Smooth muscle cell (in vitro differentiated cells): ENCODE results near the gene TMEM125. TPM values are rescaled to one million over a fixed set of nuclear protein-coding genes. Genes with fewer than 3 reads are reported as not detected.

Source experiments
- DNase-seq: peaks from one replicate; lab custom pipeline; 2025; ENCODE audit not compliant: unreplicated experiment; lab: John Stamatoyannopoulos, UW
- H2AFZ ChIP-seq: fragments of 200-600 bp; sonication (generic); 2 replicates; pipeline ENCODE4 v1.6.0; 2016; ENCODE audit warnings: antibody characterized with exemption, low read depth, mild to moderate bottlenecking
- H3F3A ChIP-seq: fragments of 200-600 bp; sonication (generic); 2 replicates; pipeline ENCODE4 v1.6.0; 2017; ENCODE audit warnings: antibody characterized with exemption, low read depth
- H3K27ac ChIP-seq: fragments of 200-600 bp; sonication (generic); 2 replicates; pipeline ENCODE4 v1.5.1; 2016; ENCODE audit warnings: low read depth, mild to moderate bottlenecking
- H3K27me3 ChIP-seq: fragments of 200-600 bp; sonication (generic); 2 replicates; pipeline ENCODE4 v1.6.1; 2016; ENCODE audit warnings: low read depth, mild to moderate bottlenecking
- H3K36me3 ChIP-seq: fragments of 200-600 bp; sonication (generic); 2 replicates; pipeline ENCODE4 v1.5.1; 2016; ENCODE audit warnings: low read depth
- H3K4me1 ChIP-seq: fragments of 200-600 bp; sonication (generic); 2 replicates; pipeline ENCODE4 v1.5.1; 2016; ENCODE audit warnings: low read depth
- H3K4me2 ChIP-seq: fragments of 200-600 bp; sonication (generic); 2 replicates; pipeline ENCODE4 v1.6.0; 2016; ENCODE audit warnings: mild to moderate bottlenecking
- H3K4me3 ChIP-seq: fragments of 200-600 bp; sonication (generic); 2 replicates; pipeline ENCODE4 v1.5.1; 2016; ENCODE audit warnings: mild to moderate bottlenecking
- H3K79me2 ChIP-seq: fragments of 200-600 bp; sonication (generic); 2 replicates; pipeline ENCODE4 v1.6.0; 2016; ENCODE audit warnings: low read depth, mild to moderate bottlenecking
- H3K9ac ChIP-seq: fragments of 200-600 bp; sonication (generic); 2 replicates; pipeline ENCODE4 v1.6.0; 2016; ENCODE audit warnings: low read depth
- H3K9me3 ChIP-seq: fragments of 200-600 bp; sonication (generic); replicated peaks from 2 replicates; pipeline ENCODE4 v1.5.1; 2016; ENCODE audit warnings: low read depth
- H4K20me1 ChIP-seq: fragments of 200-600 bp; sonication (generic); 2 replicates; pipeline ENCODE4 v1.6.0; 2016; ENCODE audit warnings: low read depth
- WGBS: methylation state at CpG from one replicate; pipeline ENCODE4 v1.1.7; 2016; ENCODE audit warnings: low lambda C conversion rate; 5-methylcytosine and 5-hydroxymethylcytosine counted together
- polyA plus RNA-seq: library from polyadenylated mRNA; unstranded; fragments of >200 nt; fragmentation: Nextera tagmentation; extraction: Ambion mirVana; gene quantifications from 2 replicates; pipeline ENCODE4 v1.2.1, GENCODE V29; 2016
- total RNA-seq: library from RNA; depleted of rRNA; stranded (reverse); fragments of >200 nt; gene quantifications from 2 replicates; pipeline ENCODE4 v1.2.3, GENCODE V29; 2014
- TF ChIP-seq, protein P1 (sequence below): fragments of 200-600 bp; sonication (generic); IDR thresholded peaks from 2 replicates; pipeline ENCODE4 v1.5.1; 2017; ENCODE audit warnings: borderline replicate concordance, mild to moderate bottlenecking, antibody characterized with exemption; ENCODE audit not compliant: insufficient read depth, poor library complexity, severe bottlenecking

TMEM125 gene
- total and polyA plus RNA-seq, 2 experiments from 2014 or later = 1.4 to 4.2 TPM

DNA sequence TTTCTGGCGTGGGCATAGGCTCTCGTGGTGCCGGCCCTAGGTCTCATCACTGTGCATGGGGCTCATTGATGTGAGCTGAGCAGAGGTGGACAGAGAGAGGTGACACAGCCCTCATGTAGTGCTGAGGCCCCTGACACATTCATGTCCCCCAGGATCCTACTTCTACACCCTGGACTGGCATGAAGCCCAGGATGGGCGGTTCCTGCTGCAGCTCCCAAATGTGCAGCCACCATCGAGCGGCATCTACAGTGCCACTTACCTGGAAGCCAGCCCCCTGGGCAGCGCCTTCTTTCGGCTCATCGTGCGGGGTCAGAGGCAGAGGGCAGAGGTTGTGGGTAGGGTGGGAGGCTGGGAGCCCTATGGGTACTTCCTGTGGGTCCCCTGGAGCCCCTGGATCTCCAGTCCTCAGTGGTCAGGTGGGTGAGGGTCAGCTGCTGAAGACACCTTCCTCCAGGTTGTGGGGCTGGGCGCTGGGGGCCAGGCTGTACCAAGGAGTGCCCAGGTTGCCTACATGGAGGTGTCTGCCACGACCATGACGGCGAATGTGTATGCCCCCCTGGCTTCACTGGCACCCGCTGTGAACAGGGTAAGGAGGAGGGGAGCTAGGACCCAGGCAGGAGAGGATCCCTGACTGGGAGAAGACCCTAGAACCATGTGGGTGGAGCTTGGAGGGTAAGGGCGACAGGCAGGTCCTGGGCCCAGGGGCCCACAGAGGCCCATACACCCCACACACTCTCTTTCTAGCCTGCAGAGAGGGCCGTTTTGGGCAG lies 37.1 kb downstream of the TMEM125 start:
- no peaks in the 10 kb centered on the region for H3K4me1 ChIP-seq
- H3K27ac ChIP-seq = no peak overlapping the region
- H2AFZ ChIP-seq = no peak overlapping the region
- no peak overlapping the region for H3K9ac ChIP-seq
- no peaks in the 10 kb centered on the region for H3K9me3 ChIP-seq
- no peaks in the 10 kb centered on the region for H3K36me3 ChIP-seq
- H4K20me1 ChIP-seq = no peaks in the 10 kb centered on the region
- no peaks in the 10 kb centered on the region for H3K79me2 ChIP-seq
- DNase-seq = no peak
- H3K27me3 ChIP-seq = no peaks in the 10 kb centered on the region
- 95% methylated on average over 17 of the region's 17 CpGs for WGBS
- no peaks in the 10 kb centered on the region for H3F3A ChIP-seq
- TF ChIP-seq, protein P1, sequence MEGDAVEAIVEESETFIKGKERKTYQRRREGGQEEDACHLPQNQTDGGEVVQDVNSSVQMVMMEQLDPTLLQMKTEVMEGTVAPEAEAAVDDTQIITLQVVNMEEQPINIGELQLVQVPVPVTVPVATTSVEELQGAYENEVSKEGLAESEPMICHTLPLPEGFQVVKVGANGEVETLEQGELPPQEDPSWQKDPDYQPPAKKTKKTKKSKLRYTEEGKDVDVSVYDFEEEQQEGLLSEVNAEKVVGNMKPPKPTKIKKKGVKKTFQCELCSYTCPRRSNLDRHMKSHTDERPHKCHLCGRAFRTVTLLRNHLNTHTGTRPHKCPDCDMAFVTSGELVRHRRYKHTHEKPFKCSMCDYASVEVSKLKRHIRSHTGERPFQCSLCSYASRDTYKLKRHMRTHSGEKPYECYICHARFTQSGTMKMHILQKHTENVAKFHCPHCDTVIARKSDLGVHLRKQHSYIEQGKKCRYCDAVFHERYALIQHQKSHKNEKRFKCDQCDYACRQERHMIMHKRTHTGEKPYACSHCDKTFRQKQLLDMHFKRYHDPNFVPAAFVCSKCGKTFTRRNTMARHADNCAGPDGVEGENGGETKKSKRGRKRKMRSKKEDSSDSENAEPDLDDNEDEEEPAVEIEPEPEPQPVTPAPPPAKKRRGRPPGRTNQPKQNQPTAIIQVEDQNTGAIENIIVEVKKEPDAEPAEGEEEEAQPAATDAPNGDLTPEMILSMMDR = no peak
- no peak overlapping the region for H3K4me2 ChIP-seq
- no peak overlapping the region for H3K4me3 ChIP-seq

DNA sequence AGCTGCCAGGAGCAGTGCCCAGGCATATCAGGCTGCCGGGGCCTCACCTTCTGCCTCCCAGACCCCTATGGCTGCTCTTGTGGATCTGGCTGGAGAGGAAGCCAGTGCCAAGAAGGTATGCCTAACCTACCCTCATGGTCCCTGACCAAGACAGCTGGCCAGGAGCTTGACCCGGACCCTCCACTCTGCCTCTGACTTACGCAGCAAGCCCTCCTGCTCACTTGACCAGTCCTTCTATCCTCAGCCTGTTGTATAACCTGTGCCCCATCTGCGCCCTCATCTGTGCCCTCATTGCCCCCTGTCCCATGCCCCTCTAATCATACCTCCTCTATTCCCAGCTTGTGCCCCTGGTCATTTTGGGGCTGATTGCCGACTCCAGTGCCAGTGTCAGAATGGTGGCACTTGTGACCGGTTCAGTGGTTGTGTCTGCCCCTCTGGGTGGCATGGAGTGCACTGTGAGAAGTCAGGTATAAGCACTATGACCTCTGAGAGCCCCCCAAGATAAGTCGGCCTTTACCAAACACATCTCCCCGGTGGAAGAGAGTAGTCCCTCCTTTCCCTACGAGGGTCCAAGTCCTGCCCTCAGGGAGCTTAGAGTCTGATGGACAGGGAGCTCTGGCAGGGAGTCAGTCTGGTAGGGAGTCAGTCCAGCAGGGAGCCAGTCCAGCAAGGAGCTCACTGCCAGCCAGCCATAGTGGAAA lies 37.8 kb downstream of the TMEM125 start:
- H3K9me3 ChIP-seq = no peaks in the 10 kb centered on the region
- no peaks in the 10 kb centered on the region for H3K36me3 ChIP-seq
- H3K4me2 ChIP-seq = no peak overlapping the region
- no peak overlapping the region for H3K4me3 ChIP-seq
- no peak for DNase-seq
- H3K27me3 ChIP-seq = no peaks in the 10 kb centered on the region
- H3K27ac ChIP-seq = no peak overlapping the region
- no peaks in the 10 kb centered on the region for H4K20me1 ChIP-seq
- H3K9ac ChIP-seq = no peak overlapping the region
- no peak overlapping the region for H2AFZ ChIP-seq
- H3K4me1 ChIP-seq = no peaks in the 10 kb centered on the region
- no peaks in the 10 kb centered on the region for H3K79me2 ChIP-seq
- no peaks in the 10 kb centered on the region for H3F3A ChIP-seq
- TF ChIP-seq, protein P1 = no peak
- 93% methylated on average over 9 of the region's 9 CpGs for WGBS

DNA sequence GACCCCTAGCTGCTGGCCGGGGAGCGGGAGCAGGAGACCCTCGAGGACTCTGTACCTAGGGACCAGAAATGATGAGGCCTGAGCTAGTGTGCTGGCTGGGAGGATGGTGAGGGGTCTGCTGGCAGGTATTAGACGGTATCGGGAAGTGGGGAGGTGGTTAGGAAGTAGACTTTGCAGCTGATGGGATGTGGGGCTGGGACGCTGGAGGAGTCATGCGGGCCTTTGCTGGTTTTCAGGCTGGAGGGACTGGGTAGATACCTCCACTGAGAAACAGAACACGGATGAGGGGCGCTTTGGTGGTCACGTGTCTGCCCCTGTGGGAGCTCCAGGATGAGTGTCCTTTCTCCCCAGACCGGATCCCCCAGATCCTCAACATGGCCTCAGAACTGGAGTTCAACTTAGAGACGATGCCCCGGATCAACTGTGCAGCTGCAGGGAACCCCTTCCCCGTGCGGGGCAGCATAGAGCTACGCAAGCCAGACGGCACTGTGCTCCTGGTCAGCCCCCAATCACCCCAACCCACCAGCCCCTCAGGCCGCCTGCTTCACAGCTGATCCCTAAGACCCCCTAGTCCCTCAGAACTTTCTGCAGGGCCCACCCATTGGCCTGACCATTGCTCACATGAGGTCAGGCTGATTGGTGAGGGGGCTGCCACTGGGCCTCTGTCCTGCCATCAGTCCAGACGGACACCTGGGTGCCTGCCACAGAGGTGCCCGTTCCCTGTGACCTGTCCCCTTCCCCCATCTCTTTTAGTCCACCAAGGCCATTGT lies 39.0 kb downstream of the TMEM125 start:
- Histone ChIP-seq H2AFZ (no peak overlapping the region), H3F3A (no peaks in the 10 kb centered on the region), H4K20me1 (no peaks in the 10 kb centered on the region), H3K36me3 (no peaks in the 10 kb centered on the region), H3K4me3 (no peak overlapping the region), H3K4me1 (no peaks in the 10 kb centered on the region), H3K4me2 (no peak overlapping the region), H3K27ac (no peak overlapping the region), H3K27me3 (no peaks in the 10 kb centered on the region), H3K9me3 (no peaks in the 10 kb centered on the region), H3K79me2 (no peaks in the 10 kb centered on the region), H3K9ac (no peak overlapping the region)
- no peak for DNase-seq
- 96% methylated on average over 18 of the region's 20 CpGs for WGBS
- TF ChIP-seq, protein P1 = no peak
